GM12878 (cell line): ENCODE measurements around the gene HOXD13. TPM values are rescaled to one million over a fixed set of nuclear protein-coding genes. Genes with fewer than 3 reads are reported as not detected.

Source experiments
- ATAC-seq: fragments of 200-7000 bp; cut with Tn5 transposase; 3 replicates; pipeline ENCODE4 v1.9.1; 2020; ENCODE audit warnings: mild to moderate bottlenecking, moderate library complexity
- BruUV-seq: library from RNA; stranded (reverse); fragments of 400-500 nt; replicated peaks from 2 replicates; lab custom pipeline; 2021; lab: Mats Ljungman, UMichigan
- CTCF ChIA-PET: fragments of 300-600 bp; sonication (Branson Sonifier 250); formaldehyde crosslinking; extraction: SDS; loops from one replicate; lab custom pipeline; 2021; ENCODE audit warnings: inconsistent platforms; lab: Yijun Ruan, JAX
- POLR2A ChIA-PET: fragments of 350-600 bp; formaldehyde crosslinking; extraction: SDS; loops from one replicate; lab custom pipeline; 2021; ENCODE audit warnings: inconsistent platforms; lab: Charles Lee
- RAD21 ChIA-PET: fragments of 300-600 bp; sonication (Branson Sonifier 250); formaldehyde crosslinking; loops from one replicate; lab custom pipeline; 2023; ENCODE audit warnings: antibody characterized with exemption; ENCODE audit not compliant: unreplicated experiment; lab: Charles Lee
- SMC1A ChIA-PET: fragments of 300-600 bp; sonication (Branson Sonifier 250); formaldehyde crosslinking; loops from one replicate; lab custom pipeline; 2023; ENCODE audit not compliant: unreplicated experiment, uncharacterized antibody; lab: Charles Lee
- DNase-seq: peaks from one replicate; pipeline ENCODE4 v3.0.0-alpha.2; 2011; ENCODE audit warnings: low read depth, low spot score
- FAIRE-seq: peaks from 3 replicates; lab custom pipeline; 2011; peaks lifted over from hg19 to GRCh38; lab: Jason Lieb, UNC
- H2AFZ ChIP-seq: 2 replicates; pipeline ENCODE4 v1.6.0; 2011; ENCODE audit warnings: low read depth, low read length, control low read depth; ENCODE audit not compliant: control insufficient read depth
- H3K27ac ChIP-seq: 2 replicates; pipeline ENCODE4 v1.5.1; 2011; ENCODE audit warnings: control low read depth; ENCODE audit not compliant: control insufficient read depth, insufficient read depth
- H3K27me3 ChIP-seq, 2 experiments: replicated peaks in 1 of 2; 2 replicates each; pipeline versions ENCODE4 v1.6.0 to v1.6.1; 2011; ENCODE audit warnings: low read length in 1 of 2; ENCODE audit not compliant: control insufficient read depth in 2 of 2, insufficient read depth in 2 of 2
- H3K36me3 ChIP-seq, 2 experiments: 2 replicates each; pipeline ENCODE4 v1.5.1; 2011; ENCODE audit warnings: low read length in 1 of 2; ENCODE audit not compliant: control insufficient read depth in 2 of 2, insufficient read depth in 2 of 2
- H3K4me1 ChIP-seq: 2 replicates; pipeline ENCODE4 v1.6.1; 2011; ENCODE audit warnings: mild to moderate bottlenecking, low read length, moderate library complexity, mixed read lengths; ENCODE audit not compliant: control insufficient read depth, insufficient read depth
- H3K4me2 ChIP-seq: 2 replicates; pipeline ENCODE4 v1.6.0; 2011; ENCODE audit warnings: control low read depth; ENCODE audit not compliant: control insufficient read depth, insufficient read depth
- H3K4me3 ChIP-seq: fragments of 200-600 bp; sonication (generic); 2 replicates; pipeline ENCODE4 v1.5.1; 2016
- H3K79me2 ChIP-seq: 2 replicates; pipeline ENCODE4 v1.6.0; 2011; ENCODE audit warnings: low read length; ENCODE audit not compliant: control insufficient read depth, insufficient read depth
- H3K9ac ChIP-seq: 2 replicates; pipeline ENCODE4 v1.8.0; 2011; ENCODE audit warnings: low read length, control low read depth, mixed read lengths; ENCODE audit not compliant: control insufficient read depth, insufficient read depth
- H3K9me3 ChIP-seq: replicated peaks from 3 replicates; pipeline ENCODE4 v1.5.1; 2011; ENCODE audit warnings: mild to moderate bottlenecking, low read length; ENCODE audit not compliant: control insufficient read depth, insufficient read depth
- H4K20me1 ChIP-seq: 2 replicates; pipeline ENCODE4 v1.6.0; 2011; ENCODE audit not compliant: control insufficient read depth, insufficient read depth
- CEBPZ ChIP-seq: fragments of 150-350 bp; IDR thresholded peaks from 2 replicates; pipeline ENCODE4 v1.6.1; 2016; ENCODE audit warnings: low read depth, low read length
- CREM ChIP-seq: IDR thresholded peaks from 2 replicates; pipeline ENCODE4 v1.6.1; 2014; ENCODE audit warnings: antibody characterized with exemption, low read depth
- HCFC1 ChIP-seq: fragments of 150-350 bp; IDR thresholded peaks from 2 replicates; pipeline ENCODE4 v1.6.1; 2014; ENCODE audit warnings: low read length
- KDM1A ChIP-seq: fragments of 200-600 bp; sonication (generic); IDR thresholded peaks from 2 replicates; pipeline ENCODE4 v1.6.1; 2016; ENCODE audit warnings: borderline replicate concordance
- MAX ChIP-seq: IDR thresholded peaks from 2 replicates; pipeline ENCODE4 v1.6.1; 2012; ENCODE audit warnings: low read depth, low read length, improper control_type of control experiment
- NFYB ChIP-seq: IDR thresholded peaks from 2 replicates; pipeline ENCODE4 v1.6.1; 2011; ENCODE audit warnings: low read depth, mild to moderate bottlenecking, low read length, improper control_type of control experiment, moderate library complexity; ENCODE audit not compliant: insufficient read depth
- RAD51 ChIP-seq: fragments of 450-650 bp; IDR thresholded peaks from 2 replicates; pipeline ENCODE4 v1.6.1; 2016; ENCODE audit warnings: moderate library complexity, mild to moderate bottlenecking, inconsistent platforms
- SIX5 ChIP-seq: IDR thresholded peaks from 2 replicates; pipeline ENCODE4 v1.6.1; 2011; ENCODE audit warnings: mild to moderate bottlenecking, low read depth, low read length, moderate library complexity; ENCODE audit not compliant: severe bottlenecking
- SMARCA5 ChIP-seq: fragments of 450-650 bp; IDR thresholded peaks from 2 replicates; pipeline ENCODE4 v1.6.1; 2017; ENCODE audit warnings: mild to moderate bottlenecking
- USF1 ChIP-seq: IDR thresholded peaks from 2 replicates; pipeline ENCODE4 v1.6.1; 2011; ENCODE audit warnings: borderline replicate concordance, low read depth, mild to moderate bottlenecking, moderate library complexity, mixed read lengths, low read length; ENCODE audit not compliant: insufficient read depth; ENCODE audit errors: extremely low read length
- WGBS: methylation state at CpG from one replicate; pipeline ENCODE4 v1.1.6; 2016; ENCODE audit warnings: low lambda C conversion rate; ENCODE audit not compliant: insufficient replicate concordance, insufficient coverage; ENCODE audit errors: missing lambda C conversion rate; 5-methylcytosine and 5-hydroxymethylcytosine counted together
- in situ Hi-C: fragments of 300-500 bp; cut with MboI; formaldehyde crosslinking; loops from 9 replicates; pipeline ENCODE4 v1.14.3; 2018; ENCODE audit warnings: mixed read lengths
- intact Hi-C: fragments of 100-400 bp; cut with micrococcal nuclease; formaldehyde crosslinking; loops from one replicate; pipeline ENCODE4 v1.14.2; 2022; ENCODE audit not compliant: unreplicated experiment
- polyA plus RNA-seq, 11 experiments: library from polyadenylated mRNA; depleted of rRNA in 4 of 11; unstranded in 6 of 11; stranded (reverse) in 5 of 11; fragments of >200 nt; fragmentation: Nextera tagmentation in 4 of 11; fragmentation: Illumina TruSeq in 1 of 11; extraction: Ambion mirVana in 4 of 11; extraction: Trizol in 1 of 11; gene quantifications; 1 replicate in 1 of 11; 2 replicates in 10 of 11; pipeline versions ENCODE4 v1.2.1 to v1.2.3, GENCODE V29; 2011 to 2016; ENCODE audit warnings: inconsistent platforms in 2 of 11, missing spikeins in 2 of 11, low read depth in 1 of 11
- total RNA-seq, 4 experiments: library from RNA; depleted of rRNA in 3 of 4; stranded (reverse); fragments of >200 nt in 3 of 4; fragmentation: Illumina TruSeq in 1 of 4; extraction: Trizol in 1 of 4; gene quantifications; 2 replicates each; pipeline versions ENCODE4 v1.2.1 to v1.2.3, GENCODE V29; 2013 to 2021
- TF ChIP-seq, protein P1 (sequence below): IDR thresholded peaks from 2 replicates; pipeline ENCODE4 v1.6.1; 2011; ENCODE audit warnings: low read depth, low read length, improper control_type of control experiment, borderline replicate concordance

Gene HOXD13
- total and polyA plus RNA-seq, 10 of the 15 experiments (the other 5 are each of a cell fraction or from before 2014, with no cell fraction given) = not detected

- H3K4me3 ChIP-seq = no peak overlapping the region
- in situ Hi-C loops = no loop called here
- H3K79me2 ChIP-seq = no peaks in the 10 kb centered on the region
- H3K9me3 ChIP-seq = peaks cover 1% of the 10 kb centered on the region; the same call in 1 of the 3 replicates
- no peak for ATAC-seq
- no peak overlapping the region for H2AFZ ChIP-seq
- 46% methylated on average over 11 of the region's 11 CpGs for WGBS
- ChIA-PET CTCF (no interaction called here), SMC1A (interaction anchor here (0.6 kb wide), 1 partner anchor 1004 kb away, joined by 3 read pairs; no protein-coding TSS in a partner anchor), POLR2A (no interaction called here), RAD21 (no interaction called here)
- FAIRE-seq = no peak
- TF ChIP-seq SIX5 (no peak), RAD51 (no peak), CREM (no peak), CEBPZ (no peak), HCFC1 (no peak), MAX (no peak), USF1 (no peak), KDM1A (no peak), NFYB (no peak), SMARCA5 (no peak)
- TF ChIP-seq, protein P1, sequence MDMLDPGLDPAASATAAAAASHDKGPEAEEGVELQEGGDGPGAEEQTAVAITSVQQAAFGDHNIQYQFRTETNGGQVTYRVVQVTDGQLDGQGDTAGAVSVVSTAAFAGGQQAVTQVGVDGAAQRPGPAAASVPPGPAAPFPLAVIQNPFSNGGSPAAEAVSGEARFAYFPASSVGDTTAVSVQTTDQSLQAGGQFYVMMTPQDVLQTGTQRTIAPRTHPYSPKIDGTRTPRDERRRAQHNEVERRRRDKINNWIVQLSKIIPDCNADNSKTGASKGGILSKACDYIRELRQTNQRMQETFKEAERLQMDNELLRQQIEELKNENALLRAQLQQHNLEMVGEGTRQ = no peak
- peaks cover 7 to 45% of the 10 kb centered on the region in 2 experiments for H3K27me3 ChIP-seq
- no peak overlapping the region for H3K27ac ChIP-seq
- no peaks in the 10 kb centered on the region for H4K20me1 ChIP-seq
- no peak overlapping the region for H3K9ac ChIP-seq
- H3K36me3 ChIP-seq = no peaks in the 10 kb centered on the region
- no peak for DNase-seq
- H3K4me2 ChIP-seq = no peak overlapping the region
- BruUV-seq = no TSS peak
- H3K4me1 ChIP-seq = no peaks in the 10 kb centered on the region
- intact Hi-C loops = no loop called here
Observed at GRCh38 chr2:176117823-176118371, 25.4 kb downstream of the HOXD13 start.
